ENCODE measurements around the gene SHLD2.
"Not testable (repeated sequence)": the region's sequence is repeated elsewhere in the genome, so short reads cannot be mapped to it uniquely, and the experiment has no call there.

Gene SHLD2

GRCh38 chr10:87213806-87214205, 118.8 kb downstream of the SHLD2 start:
- H3K4me3 ChIP-seq (ENCODE audit: low read depth, low read length); DNase-seq (ENCODE audit: low read depth, low spot score); in situ Hi-C loops (cut with HindIII; ENCODE audit: low sequenced_read_pairs): not testable (repeated sequence)

- H3K4me3 ChIP-seq (ENCODE audit: low read depth, low read length); in situ Hi-C loops (cut with HindIII; ENCODE audit: low sequenced_read_pairs); DNase-seq (ENCODE audit: low read depth, low spot score): not testable (repeated sequence)
Measured at GRCh38 chr10:87216120-87216519, 121.1 kb downstream of the SHLD2 start.

DNA sequence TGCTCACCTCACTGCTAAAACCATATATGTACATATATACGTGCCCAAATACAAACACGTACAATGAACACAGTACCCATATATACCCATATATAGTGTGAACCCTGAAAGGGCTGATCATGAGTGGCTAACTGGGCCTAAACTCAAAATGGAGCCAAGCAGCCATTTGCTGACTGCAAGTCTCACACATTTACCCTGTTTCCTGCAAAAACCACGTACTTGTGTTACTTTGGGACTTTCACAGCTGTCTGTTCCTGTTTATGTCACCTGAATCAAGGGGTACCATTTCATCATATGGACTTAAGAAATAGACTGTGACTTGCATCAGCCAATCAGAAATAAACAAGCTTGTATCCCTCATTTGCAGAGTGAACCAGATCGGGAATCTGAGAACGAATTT, 124.4 kb downstream of the SHLD2 start:
- H3K4me3 ChIP-seq (ENCODE audit: low read depth, low read length); in situ Hi-C loops (cut with HindIII; ENCODE audit: low sequenced_read_pairs); DNase-seq (ENCODE audit: low read depth, low spot score): not testable (repeated sequence)

- in situ Hi-C loops (cut with HindIII; ENCODE audit: low sequenced_read_pairs); DNase-seq (ENCODE audit: low read depth, low spot score); H3K4me3 ChIP-seq (ENCODE audit: low read depth, low read length): not testable (repeated sequence)
Measured at GRCh38 chr10:87222789-87223188, 127.8 kb downstream of the SHLD2 start.

- DNase-seq (ENCODE audit: low read depth, low spot score); in situ Hi-C loops (cut with HindIII; ENCODE audit: low sequenced_read_pairs): not testable (repeated sequence)
Measured at GRCh38 chr10:87225148-87225547, 130.1 kb downstream of the SHLD2 start, which contains the start of gene NUTM2A. Gene NUTM2A (plus strand): TSS chr10:87225448. CDS start chr10:87225831, 383 bp downstream.

DNA sequence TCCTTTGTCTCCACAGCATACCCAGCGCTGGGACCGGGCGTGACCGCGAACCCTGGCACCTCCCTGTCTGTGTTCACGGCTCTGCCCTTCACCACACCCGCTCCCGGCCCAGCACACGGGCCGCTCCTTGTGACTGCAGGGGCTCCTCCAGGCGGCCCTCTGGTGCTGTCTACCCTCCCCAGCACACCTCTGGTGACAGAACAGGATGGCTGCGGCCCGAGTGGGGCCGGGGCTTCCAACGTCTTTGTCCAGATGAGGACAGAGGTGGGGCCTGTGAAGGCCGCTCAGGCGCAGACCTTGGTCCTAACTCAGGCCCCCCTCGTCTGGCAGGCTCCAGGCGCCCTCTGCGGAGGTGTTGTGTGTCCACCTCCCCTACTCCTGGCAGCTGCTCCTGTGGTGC, 133.2 kb downstream of the SHLD2 start:
- DNase-seq (ENCODE audit: low read depth, low spot score); in situ Hi-C loops (cut with HindIII; ENCODE audit: low sequenced_read_pairs); H3K4me3 ChIP-seq (ENCODE audit: low read depth, low read length): not testable (repeated sequence)

More at GRCh38 chr10:87225148-87225547, 130.1 kb downstream of the SHLD2 start, which contains the start of gene NUTM2A:
- H3K4me3 ChIP-seq (ENCODE audit: low read depth, low read length): not testable (repeated sequence)

GRCh38 chr10:87229211-87229610, 134.2 kb downstream of the SHLD2 start:
- H3K4me3 ChIP-seq (ENCODE audit: low read depth, low read length); DNase-seq (ENCODE audit: low read depth, low spot score); in situ Hi-C loops (cut with HindIII; ENCODE audit: low sequenced_read_pairs): not testable (repeated sequence)

- in situ Hi-C loops (cut with HindIII; ENCODE audit: low sequenced_read_pairs); DNase-seq (ENCODE audit: low read depth, low spot score); H3K4me3 ChIP-seq (ENCODE audit: low read depth, low read length): not testable (repeated sequence)
Measured at GRCh38 chr10:87234854-87235253, 139.8 kb downstream of the SHLD2 start.

GRCh38 chr10:87237244-87237643, 142.2 kb downstream of the SHLD2 start:
- H3K4me3 ChIP-seq (ENCODE audit: low read depth, low read length); DNase-seq (ENCODE audit: low read depth, low spot score); in situ Hi-C loops (cut with HindIII; ENCODE audit: low sequenced_read_pairs): not testable (repeated sequence)

DNA sequence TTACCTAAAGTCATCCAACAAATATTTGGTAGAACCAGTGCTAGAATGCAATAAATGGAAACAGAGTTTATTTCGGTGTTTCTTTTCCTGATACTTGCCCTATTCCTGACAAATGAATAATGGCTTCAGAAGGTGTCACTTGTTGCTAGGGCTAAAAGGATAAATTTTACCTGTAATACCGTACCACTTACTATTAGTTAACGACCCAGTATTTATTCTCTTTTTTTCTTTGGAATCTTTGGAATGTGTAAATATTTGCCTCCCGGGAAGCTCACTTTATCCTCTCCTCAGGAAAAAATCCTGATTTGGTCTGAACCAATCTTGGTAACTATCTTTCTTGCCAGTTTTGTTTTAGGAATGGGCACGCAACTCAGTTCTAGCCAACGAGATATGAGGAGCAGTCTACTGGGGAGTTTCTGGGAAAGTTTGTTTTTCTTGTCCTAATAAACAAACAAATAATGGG, 144.4 kb downstream of the SHLD2 start:
- in situ Hi-C loops (cut with HindIII; ENCODE audit: low sequenced_read_pairs); DNase-seq (ENCODE audit: low read depth, low spot score); H3K4me3 ChIP-seq (ENCODE audit: low read depth, low read length): not testable (repeated sequence)

Data from astrocyte of the spinal cord (primary cell).